H9 (cell line): Measurements from ENCODE around the gene TMEM191C. TPM values are rescaled to one million over a fixed set of nuclear protein-coding genes. Genes with fewer than 3 reads are reported as not detected.
"Not testable (repeated sequence)": the region's sequence is repeated elsewhere in the genome, so short reads cannot be mapped to it uniquely, and the experiment has no call there.

ENCODE experiments used
- DNase-seq: peaks from one replicate; pipeline ENCODE4 v3.0.0-alpha.2; 2017
- H2AFZ ChIP-seq: one replicate; pipeline ENCODE4 v1.6.1; 2013; ENCODE audit warnings: mild to moderate bottlenecking, low read length, control low read depth, moderate library complexity
- H2AK5ac ChIP-seq: 2 replicates; pipeline ENCODE4 v1.6.1; 2013; ENCODE audit warnings: low read length, control low read depth, mixed read lengths; ENCODE audit not compliant: insufficient read length
- H2BK120ac ChIP-seq: one replicate; pipeline ENCODE4 v1.6.1; 2013; ENCODE audit warnings: low read depth, mild to moderate bottlenecking, low read length, control low read depth, inconsistent platforms; ENCODE audit not compliant: poor library complexity, severe bottlenecking
- H2BK12ac ChIP-seq: 2 replicates; pipeline ENCODE4 v1.6.1; 2013; ENCODE audit warnings: low read length, control low read depth, mixed read lengths, low read depth; ENCODE audit not compliant: insufficient read length
- H2BK15ac ChIP-seq: 2 replicates; pipeline ENCODE4 v1.6.1; 2013; ENCODE audit warnings: low read depth, low read length, control low read depth
- H2BK20ac ChIP-seq: one replicate; pipeline ENCODE4 v1.6.1; 2013; ENCODE audit warnings: low read depth, mild to moderate bottlenecking, low read length, control low read depth, inconsistent platforms; ENCODE audit not compliant: poor library complexity, severe bottlenecking
- H2BK5ac ChIP-seq: 2 replicates; pipeline ENCODE4 v1.6.1; 2013; ENCODE audit warnings: low read length, control low read depth, mixed read lengths; ENCODE audit not compliant: insufficient read length
- H3K14ac ChIP-seq: 2 replicates; pipeline ENCODE4 v1.6.1; 2013; ENCODE audit warnings: low read length, control low read depth; ENCODE audit not compliant: insufficient read depth
- H3K18ac ChIP-seq: 2 replicates; pipeline ENCODE4 v1.6.1; 2013; ENCODE audit warnings: low read depth, mild to moderate bottlenecking, mixed read lengths, low read length, control low read depth; ENCODE audit not compliant: insufficient read length
- H3K23ac ChIP-seq: 2 replicates; pipeline ENCODE4 v1.6.1; 2013; ENCODE audit warnings: low read length, control low read depth, mixed read lengths, low read depth; ENCODE audit not compliant: insufficient read length
- H3K23me2 ChIP-seq: 2 replicates; pipeline ENCODE4 v1.6.1; 2013; ENCODE audit warnings: low read depth, mild to moderate bottlenecking, mixed read lengths, low read length, control low read depth; ENCODE audit not compliant: insufficient read length, poor library complexity, severe bottlenecking
- H3K27ac ChIP-seq: 2 replicates; pipeline ENCODE4 v1.5.1; 2013; ENCODE audit warnings: low read length, control low read depth, mixed read lengths, low read depth; ENCODE audit not compliant: insufficient read length
- H3K27me3 ChIP-seq: 2 replicates; pipeline ENCODE4 v1.6.1; 2013; ENCODE audit warnings: low read length, control low read depth, inconsistent platforms; ENCODE audit not compliant: insufficient read depth
- H3K4ac ChIP-seq: 2 replicates; pipeline ENCODE4 v1.6.1; 2013; ENCODE audit warnings: low read depth, mild to moderate bottlenecking, control low read depth, inconsistent platforms, low read length, moderate library complexity
- H3K4me1 ChIP-seq: 2 replicates; pipeline ENCODE4 v1.6.1; 2013; ENCODE audit warnings: low read length, control low read depth, inconsistent platforms; ENCODE audit not compliant: insufficient read depth
- H3K4me2 ChIP-seq: 2 replicates; pipeline ENCODE4 v1.6.1; 2013; ENCODE audit warnings: low read length, control low read depth, mixed read lengths; ENCODE audit not compliant: insufficient read length, insufficient read depth
- H3K56ac ChIP-seq: 2 replicates; pipeline ENCODE4 v1.6.1; 2013; ENCODE audit warnings: low read depth, mild to moderate bottlenecking, mixed read lengths, low read length, control low read depth; ENCODE audit not compliant: insufficient read length
- H3K79me1 ChIP-seq: 2 replicates; pipeline ENCODE4 v1.6.1; 2013; ENCODE audit warnings: low read depth, mild to moderate bottlenecking, moderate library complexity, low read length, control low read depth, inconsistent platforms; ENCODE audit not compliant: insufficient read depth, poor library complexity, severe bottlenecking
- H3K79me2 ChIP-seq: 2 replicates; pipeline ENCODE4 v1.6.1; 2013; ENCODE audit warnings: low read length, control low read depth, inconsistent platforms; ENCODE audit not compliant: insufficient read depth
- H3K9ac ChIP-seq: 2 replicates; pipeline ENCODE4 v1.6.1; 2013; ENCODE audit warnings: low read length, control low read depth, mixed read lengths; ENCODE audit not compliant: insufficient read length; ENCODE audit errors: extremely low read depth
- H3K9me3 ChIP-seq: one replicate; pipeline ENCODE4 v1.6.1; 2013; ENCODE audit warnings: low read depth, low read length, inconsistent platforms; ENCODE audit not compliant: control insufficient read depth
- H3T11ph ChIP-seq: one replicate; pipeline ENCODE4 v1.6.1; 2013; ENCODE audit warnings: mild to moderate bottlenecking, low read length, control low read depth, inconsistent platforms
- H4K20me1 ChIP-seq: one replicate; pipeline ENCODE4 v1.6.1; 2013; ENCODE audit not compliant: control insufficient read depth, insufficient read length, insufficient read depth
- H4K5ac ChIP-seq: 2 replicates; pipeline ENCODE4 v1.6.1; 2013; ENCODE audit warnings: low read depth, mild to moderate bottlenecking, mixed read lengths, low read length, control low read depth; ENCODE audit not compliant: insufficient read length
- H4K8ac ChIP-seq: replicated peaks from 2 replicates; pipeline ENCODE4 v1.6.1; 2013; ENCODE audit warnings: low read length, control low read depth, mixed read lengths, low read depth; ENCODE audit not compliant: insufficient read length
- H4K91ac ChIP-seq: 2 replicates; pipeline ENCODE4 v1.6.1; 2013; ENCODE audit warnings: low read depth, mild to moderate bottlenecking, moderate library complexity, mixed read lengths, low read length, control low read depth; ENCODE audit not compliant: insufficient read length
- H3K27ac Mint-ChIP-seq, 3 experiments: 2 replicates in 2 of 3; 3 replicates in 1 of 3; pipeline ENCODE4 v1.8.0; 2020 to 2021; ENCODE audit warnings: mixed read lengths in 3 of 3, mild to moderate bottlenecking in 1 of 3, moderate library complexity in 1 of 3
- H3K27me3 Mint-ChIP-seq: 2 replicates; pipeline ENCODE4 v1.8.0; 2021; ENCODE audit warnings: low read depth, mild to moderate bottlenecking, moderate library complexity, mixed read lengths
- H3K36me3 Mint-ChIP-seq, 3 experiments: 2 replicates in 2 of 3; 3 replicates in 1 of 3; pipeline ENCODE4 v1.8.0; 2020 to 2021; ENCODE audit warnings: low read depth in 3 of 3, mixed read lengths in 3 of 3; ENCODE audit not compliant: insufficient read depth in 1 of 3
- H3K4me1 Mint-ChIP-seq, 2 experiments: 2 replicates each; pipeline ENCODE4 v1.8.0; 2020; ENCODE audit warnings: mixed read lengths in 2 of 2
- H3K4me3 Mint-ChIP-seq, 2 experiments: 2 replicates in 1 of 2; 3 replicates in 1 of 2; pipeline ENCODE4 v1.8.0; 2020 to 2021; ENCODE audit warnings: mild to moderate bottlenecking in 2 of 2, mixed read lengths in 2 of 2, moderate library complexity in 1 of 2
- H3K9me3 Mint-ChIP-seq, 2 experiments: 2 replicates in 1 of 2; 3 replicates in 1 of 2; pipeline ENCODE4 v1.8.0; 2020; ENCODE audit warnings: mild to moderate bottlenecking in 2 of 2, mixed read lengths in 2 of 2, moderate library complexity in 1 of 2
- WGBS: extraction: QIAGEN DNeasy Blood & Tissue Kit; methylation state at CpG from one replicate; pipeline ENCODE4 v1.1.7; 2013; ENCODE audit warnings: missing lambda C conversion rate, low lambda C conversion rate, mixed read lengths; ENCODE audit not compliant: insufficient read length; ENCODE audit errors: extremely low coverage; 5-methylcytosine and 5-hydroxymethylcytosine counted together
- total RNA-seq: library from RNA; stranded (reverse); gene quantifications from 2 replicates; pipeline ENCODE4 v1.2.1, GENCODE V29; 2021

The TMEM191C gene
- total RNA-seq, 1 experiment from 2014 or later, result 4.2 TPM

DNA sequence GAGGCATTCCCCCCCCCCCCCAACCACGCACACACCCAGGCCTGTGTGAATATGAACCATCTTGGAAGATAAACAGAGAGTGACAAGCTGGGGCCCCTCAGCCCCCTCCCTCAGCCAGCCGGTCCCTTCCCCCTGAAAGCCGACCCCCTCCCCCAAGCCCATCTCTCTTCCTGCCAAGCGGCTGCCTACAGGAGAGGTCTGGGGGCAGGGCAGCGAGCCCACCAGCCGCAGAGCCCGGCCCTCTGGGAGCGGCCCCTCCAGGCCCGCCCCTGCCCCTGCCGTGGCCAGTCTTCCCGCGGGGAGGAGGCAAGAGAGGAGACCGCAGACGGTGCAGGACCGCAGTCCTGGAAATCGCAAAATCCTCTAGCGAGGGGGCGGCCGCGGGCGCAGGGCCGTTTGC, 49.3 kb downstream of the TMEM191C start:
- not testable (repeated sequence) for H3K9ac ChIP-seq, H3K4me1 Mint-ChIP-seq, H4K20me1 ChIP-seq, H4K91ac ChIP-seq, H3K27ac Mint-ChIP-seq, DNase-seq, H3K14ac ChIP-seq, H3K4ac ChIP-seq, H2AFZ ChIP-seq, H3T11ph ChIP-seq, H3K4me2 ChIP-seq, H3K18ac ChIP-seq, H3K56ac ChIP-seq, H2BK12ac ChIP-seq, H3K4me1 ChIP-seq, H2AK5ac ChIP-seq, H3K9me3 Mint-ChIP-seq, H3K9me3 ChIP-seq, H4K5ac ChIP-seq, H2BK120ac ChIP-seq, H3K27ac ChIP-seq, H4K8ac ChIP-seq, H2BK5ac ChIP-seq, H3K23ac ChIP-seq, H3K79me2 ChIP-seq, H3K79me1 ChIP-seq, H3K27me3 Mint-ChIP-seq, H2BK20ac ChIP-seq, H3K23me2 ChIP-seq, H2BK15ac ChIP-seq, H3K4me3 Mint-ChIP-seq, H3K36me3 Mint-ChIP-seq, H3K27me3 ChIP-seq
- no CpG with 5 or more reads among the region's 22 CpGs for WGBS

DNA sequence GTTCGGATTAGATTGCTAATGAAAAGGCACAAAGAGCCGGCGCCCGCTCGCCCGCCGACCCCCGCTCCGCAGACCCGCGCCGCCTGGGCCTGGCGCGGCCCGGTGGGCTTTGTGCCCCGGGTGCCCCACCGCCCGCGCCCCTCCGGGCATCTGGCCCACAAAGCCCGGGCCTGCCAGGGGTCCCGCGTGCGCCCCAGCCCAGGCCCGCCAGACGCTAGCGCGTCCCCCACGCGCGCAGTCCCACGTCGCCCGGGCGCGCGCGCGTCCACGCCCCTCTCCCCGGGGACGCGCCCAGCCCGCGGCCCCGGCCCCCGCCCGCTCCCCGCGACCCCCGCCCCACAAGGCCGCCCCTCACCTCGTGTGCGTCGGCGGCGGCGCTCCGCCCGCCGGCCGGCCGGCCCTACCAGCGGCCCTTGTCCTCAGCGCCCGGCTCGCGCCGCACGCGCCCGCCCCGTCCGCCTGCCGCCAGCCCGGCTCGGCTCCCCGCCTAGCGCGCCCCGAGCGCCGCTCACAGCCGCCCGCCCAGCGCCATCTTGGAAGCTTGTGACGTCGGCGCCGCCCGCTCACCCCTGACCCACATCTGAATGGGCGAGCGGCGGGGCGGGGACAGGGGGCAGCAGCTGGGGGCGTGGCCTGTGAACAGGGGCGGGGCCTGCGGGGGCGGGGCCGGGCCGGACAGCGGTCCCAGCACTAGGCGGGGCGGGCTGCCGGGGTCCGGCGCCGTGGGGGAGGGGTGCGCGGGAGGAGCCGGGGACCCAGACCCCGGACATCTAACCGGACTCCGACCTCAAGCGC, 50.0 kb downstream of the TMEM191C start:
- not testable (repeated sequence) for H3K56ac ChIP-seq, DNase-seq, H2BK12ac ChIP-seq, H2AFZ ChIP-seq, H3K4me2 ChIP-seq, H2BK20ac ChIP-seq, H3K27ac Mint-ChIP-seq, H3K27me3 Mint-ChIP-seq, H3K14ac ChIP-seq, H4K91ac ChIP-seq, H2BK15ac ChIP-seq, H3K23ac ChIP-seq, H2AK5ac ChIP-seq, H3K9ac ChIP-seq, H3K23me2 ChIP-seq, H3K9me3 Mint-ChIP-seq, H2BK120ac ChIP-seq, H3K9me3 ChIP-seq, H3K79me2 ChIP-seq, H3K27me3 ChIP-seq, H3K4me3 Mint-ChIP-seq, H3K79me1 ChIP-seq, H3K36me3 Mint-ChIP-seq, H3T11ph ChIP-seq, H4K20me1 ChIP-seq, H3K4ac ChIP-seq, H3K4me1 ChIP-seq, H3K4me1 Mint-ChIP-seq, H3K27ac ChIP-seq, H4K5ac ChIP-seq, H2BK5ac ChIP-seq, H3K18ac ChIP-seq, H4K8ac ChIP-seq
- no CpG with 5 or more reads among the region's 115 CpGs for WGBS
